Measurements from ENCODE around the gene GDPD3.
A peak's percentile ranks its signal among the peaks of the same experiment; 100 is the strongest.

Gene GDPD3

GRCh38 chr16:30096105-30096861 is 17.1 kb downstream of the GDPD3 start, which contains the start of gene YPEL3:
Gene YPEL3, minus strand, starts transcription at chr16:30096213. Its CDS starts 731 bp downstream, at chr16:30095482.
- peak; percentile 72 to 89 (median 74) for DNase-seq (ENCODE audit: low read depth in 4 of 4, low spot score in 1 of 4)

GRCh38 chr16:30095166-30096078 is 17.9 kb downstream of the GDPD3 start:
- DNase-seq (ENCODE audit: low read depth in 4 of 4, low spot score in 1 of 4), result no peak

DNA sequence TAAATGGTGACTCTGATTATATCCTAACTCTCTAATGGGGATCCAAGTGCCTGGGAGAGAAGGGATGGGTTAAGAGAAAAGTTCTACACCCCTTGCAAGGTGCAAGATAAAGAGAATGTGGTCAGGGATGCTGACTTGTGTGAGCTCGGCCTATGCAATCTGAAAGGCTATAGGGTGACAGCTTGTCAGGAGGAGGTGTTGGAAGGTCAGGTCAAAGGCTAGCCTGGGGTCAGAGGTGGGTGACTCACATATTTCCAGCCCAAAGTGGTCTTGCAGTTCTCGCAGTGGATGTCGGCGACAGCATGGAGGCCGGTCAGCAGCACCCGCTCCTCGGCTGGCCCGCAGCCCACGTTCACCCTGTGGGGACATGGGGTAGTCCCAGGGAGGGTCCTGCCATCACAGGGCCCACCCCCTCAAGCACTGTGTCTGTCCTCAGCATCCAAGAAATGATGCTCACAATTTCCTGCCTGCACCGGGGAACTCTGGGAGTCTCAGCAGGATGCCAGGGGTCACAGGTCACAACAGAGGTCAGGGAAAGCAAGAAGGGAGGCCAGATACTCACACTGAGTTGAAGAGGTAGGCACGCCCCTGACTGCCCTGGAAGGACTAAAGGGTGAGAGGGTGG is 18.7 kb downstream of the GDPD3 start:
- no peak for DNase-seq (ENCODE audit: low read depth in 4 of 4, low spot score in 1 of 4)

GRCh38 chr16:30092373-30093010 is 20.8 kb downstream of the GDPD3 start:
- DNase-seq (ENCODE audit: low read depth in 4 of 4, low spot score in 1 of 4), result peak in 2 of 4 experiments; percentile 26 to 69

DNA sequence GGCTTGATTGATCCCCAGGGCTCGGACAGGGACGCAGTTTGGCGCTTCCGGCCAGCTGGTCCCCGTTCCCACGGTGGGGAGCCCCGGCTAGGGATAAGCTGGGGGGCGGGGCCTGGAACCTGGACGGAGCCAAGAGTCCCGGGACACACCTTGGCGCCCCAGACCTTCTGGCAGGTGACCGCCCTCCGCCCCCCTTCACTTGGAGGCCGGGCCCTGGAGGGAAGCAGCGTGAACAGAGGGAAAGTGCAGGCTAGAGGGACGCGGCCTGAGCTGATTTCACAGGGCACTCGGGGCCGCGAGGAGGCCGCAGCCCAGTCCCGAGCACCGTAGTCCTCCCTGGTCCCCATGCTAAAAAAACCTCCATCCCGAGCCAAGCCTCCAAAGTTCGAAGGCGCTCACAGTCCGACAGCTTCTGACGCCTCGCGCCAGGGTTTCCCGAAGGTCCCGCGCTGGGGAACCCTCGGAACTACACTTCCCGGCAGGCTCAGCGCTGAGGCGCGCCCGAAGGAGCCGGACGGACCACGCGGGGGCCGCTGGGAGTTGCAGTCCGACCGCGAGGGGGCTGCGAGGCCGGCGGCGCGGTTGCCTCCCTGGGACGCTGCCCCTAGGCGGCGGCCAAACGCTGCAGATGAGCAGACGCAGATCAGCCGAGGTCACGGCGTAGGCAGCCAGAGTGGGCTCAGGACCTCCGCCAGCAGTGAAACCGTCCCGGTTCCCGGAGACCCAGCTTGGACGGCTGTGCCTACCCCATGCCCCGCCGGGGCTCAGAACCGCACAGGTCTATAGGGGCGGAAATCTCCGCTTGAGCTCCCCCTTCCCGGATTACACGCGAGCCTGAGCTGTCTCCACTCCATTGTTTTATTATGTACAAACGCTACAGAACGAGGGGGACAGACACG is 21.6 kb downstream of the GDPD3 start, which contains the start of gene TBX6:
TBX6 (minus strand) TSS at position 451 of the 899 bp plus-strand sequence. CDS start 731 bp downstream, outside the sequence.
- DNase-seq (ENCODE audit: low read depth in 4 of 4, low spot score in 1 of 4), result peak; percentile 77 to 94 (median 88)

DNA sequence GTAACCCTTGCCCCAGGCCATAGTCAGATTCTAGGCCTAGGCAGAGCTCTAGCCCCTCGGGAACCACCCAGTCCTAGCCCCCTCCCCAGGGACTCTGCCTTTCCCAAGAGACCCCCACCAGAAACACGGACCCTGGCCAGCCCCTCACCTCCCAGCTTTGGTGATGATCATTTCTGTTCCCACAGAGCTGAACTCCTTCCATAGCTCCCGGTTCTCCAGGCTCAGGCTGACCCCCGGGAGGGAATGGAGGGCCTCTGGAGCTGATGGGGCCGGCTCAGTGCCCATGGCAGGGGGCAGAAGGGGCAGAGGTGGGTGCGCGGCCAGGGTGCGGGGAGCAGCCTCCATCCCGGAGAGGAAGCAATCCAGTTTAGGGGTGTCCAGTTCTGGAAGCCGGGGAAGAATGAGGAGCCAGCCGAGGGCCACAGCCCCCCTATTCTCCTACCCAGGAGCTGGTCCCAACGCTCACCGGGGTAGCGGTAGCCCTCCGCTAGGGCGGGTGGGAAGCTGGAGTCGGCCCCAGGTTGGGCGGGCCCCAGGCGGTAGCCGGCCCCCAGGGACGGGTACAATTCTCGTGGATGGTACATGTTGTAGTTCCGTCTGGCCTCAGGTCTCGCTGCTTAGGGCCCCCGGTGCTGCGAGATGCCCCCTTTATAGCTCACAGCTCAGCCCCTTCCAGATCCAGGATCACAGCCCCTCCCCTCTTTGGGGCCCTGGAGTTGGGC is 22.6 kb downstream of the GDPD3 start:
- DNase-seq (ENCODE audit: low read depth in 4 of 4, low spot score in 1 of 4), result no peak

DNA sequence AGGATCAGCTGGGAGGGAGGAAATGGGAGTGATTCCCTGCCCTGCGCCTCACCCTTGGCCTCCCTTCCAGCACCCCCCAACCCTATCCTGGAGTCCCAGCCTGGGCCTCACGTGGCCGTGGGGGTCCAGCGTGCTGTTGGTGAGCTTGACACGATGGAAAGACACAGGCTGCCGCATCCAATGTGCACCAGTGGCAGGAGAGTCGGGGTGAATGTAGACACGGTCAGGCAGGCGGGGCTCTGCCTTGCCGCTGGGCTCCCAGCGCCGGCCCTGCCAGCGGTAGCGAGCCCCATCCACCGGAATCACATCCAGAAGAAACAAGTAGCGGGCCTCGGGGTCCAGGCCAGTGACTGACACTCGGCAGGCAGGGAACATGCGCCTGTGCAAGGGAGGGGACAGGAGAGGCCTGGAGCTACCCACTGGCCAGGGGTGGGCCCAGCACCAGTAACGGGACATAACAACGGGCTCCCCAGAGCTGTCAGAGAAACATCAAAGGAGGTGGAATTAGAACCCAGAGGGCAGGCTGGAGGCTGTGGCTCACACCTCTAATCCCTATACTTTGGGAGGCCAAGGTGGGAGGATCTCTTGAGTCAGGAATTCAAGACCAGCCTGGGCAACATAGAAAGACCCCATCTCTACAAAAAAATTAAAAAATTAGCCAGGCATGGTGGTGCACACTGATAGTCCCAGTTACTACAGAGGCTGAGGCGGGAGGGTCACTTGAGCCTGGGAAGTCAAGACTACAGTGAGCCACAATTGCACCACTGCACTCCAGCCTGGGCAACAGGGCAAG is 24.3 kb downstream of the GDPD3 start:
- DNase-seq (ENCODE audit: low read depth in 4 of 4, low spot score in 1 of 4), result no peak

- no peak for DNase-seq (ENCODE audit: low read depth in 4 of 4, low spot score in 1 of 4)
These were observed 25.0 kb downstream of the GDPD3 start for GRCh38 chr16:30088237-30088831.

GRCh38 chr16:30087181-30087898 is 26.0 kb downstream of the GDPD3 start:
- DNase-seq (ENCODE audit: low read depth in 4 of 4, low spot score in 1 of 4), result no peak

GRCh38 chr16:30086291-30087140 is 26.8 kb downstream of the GDPD3 start:
- DNase-seq (ENCODE audit: low read depth in 4 of 4, low spot score in 1 of 4), result no peak

DNA sequence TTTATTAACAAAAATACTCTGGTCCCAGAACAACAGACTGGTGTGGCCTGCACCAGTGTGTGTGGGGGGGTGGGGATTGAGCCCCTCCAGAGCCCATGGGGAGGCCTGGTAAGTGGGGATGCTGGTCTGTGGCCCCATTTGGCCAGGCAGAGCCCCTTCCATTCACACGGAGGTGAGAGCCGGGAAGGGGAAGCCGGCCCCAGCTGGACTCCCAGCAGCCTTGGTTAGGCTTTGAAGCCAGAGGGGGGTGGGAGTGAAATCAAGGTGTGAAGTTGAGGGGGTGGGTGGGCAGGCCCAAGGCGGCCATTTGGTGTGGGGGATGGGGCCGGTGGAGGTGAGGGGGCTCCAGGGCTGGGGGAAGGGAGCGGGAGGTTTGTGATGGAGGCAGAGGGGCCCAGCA is 27.5 kb downstream of the GDPD3 start:
- DNase-seq (ENCODE audit: low read depth in 4 of 4, low spot score in 1 of 4), result no peak

DNA sequence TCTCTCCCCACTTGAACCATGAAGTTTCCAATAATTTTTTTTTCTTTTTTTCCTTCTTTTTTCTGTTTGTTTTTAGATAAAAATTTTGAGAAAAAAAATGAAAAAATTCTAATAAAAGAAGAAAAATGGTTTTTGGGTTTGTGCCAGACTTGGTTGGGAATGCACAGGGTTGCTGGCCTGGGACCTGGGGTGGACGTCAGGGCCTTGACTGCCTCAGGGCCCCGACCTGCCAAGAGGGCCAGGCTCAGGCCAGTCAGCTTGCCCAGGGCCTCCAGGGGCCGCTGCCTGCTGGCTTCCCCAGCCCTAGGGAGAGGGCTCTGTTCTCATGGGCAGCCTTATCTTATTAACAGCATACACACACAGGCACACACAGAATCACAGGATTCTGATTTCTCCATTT is 28.1 kb downstream of the GDPD3 start:
- DNase-seq (ENCODE audit: low read depth in 4 of 4, low spot score in 1 of 4), result no peak

- DNase-seq (ENCODE audit: low read depth in 4 of 4, low spot score in 1 of 4), result no peak
These were observed 28.5 kb downstream of the GDPD3 start for GRCh38 chr16:30084816-30085159.

- DNase-seq (ENCODE audit: low read depth in 4 of 4, low spot score in 1 of 4), result no peak
These were observed 29.1 kb downstream of the GDPD3 start for GRCh38 chr16:30084096-30084815.

GRCh38 chr16:30083216-30084055 is 29.9 kb downstream of the GDPD3 start:
- DNase-seq (ENCODE audit: low read depth in 4 of 4, low spot score in 1 of 4), result no peak
